DOHH2 (cell line): ENCODE data around the gene ZIC1.

ENCODE experiments used
- H3F3A ChIP-seq: fragments of 200-600 bp; sonication (generic), shearing (Covaris generic); 2 replicates; pipeline ENCODE4 v1.6.0; 2016; ENCODE audit warnings: antibody characterized with exemption, mild to moderate bottlenecking; ENCODE audit not compliant: control insufficient read depth, insufficient read depth
- H3K27ac ChIP-seq: fragments of 200-600 bp; sonication (generic); 2 replicates; pipeline ENCODE4 v1.5.1; 2014; ENCODE audit warnings: low read depth, mild to moderate bottlenecking, low read length, moderate library complexity
- H3K27me3 ChIP-seq: fragments of 200-600 bp; sonication (generic); 2 replicates; pipeline ENCODE4 v1.6.1; 2014; ENCODE audit warnings: mild to moderate bottlenecking, low read length, mixed read lengths; ENCODE audit not compliant: control insufficient read depth
- H3K36me3 ChIP-seq: fragments of 200-600 bp; sonication (generic); 2 replicates; pipeline ENCODE4 v1.6.1; 2014; ENCODE audit warnings: mild to moderate bottlenecking, low read length, moderate library complexity, mixed read lengths; ENCODE audit not compliant: control insufficient read depth
- H3K4me1 ChIP-seq: fragments of 200-600 bp; sonication (generic); 2 replicates; pipeline ENCODE4 v1.6.1; 2014; ENCODE audit warnings: mild to moderate bottlenecking, low read length, mixed read lengths; ENCODE audit not compliant: control insufficient read depth
- H3K4me2 ChIP-seq: fragments of 200-600 bp; sonication (generic); 2 replicates; pipeline ENCODE4 v1.6.0; 2014; ENCODE audit warnings: mild to moderate bottlenecking, low read length, moderate library complexity
- H3K4me3 ChIP-seq: fragments of 200-600 bp; sonication (generic); 2 replicates; pipeline ENCODE4 v1.5.1; 2014; ENCODE audit warnings: mild to moderate bottlenecking, low read length, mixed read lengths
- H3K79me2 ChIP-seq: fragments of 200-600 bp; sonication (generic); 2 replicates; pipeline ENCODE4 v1.6.1; 2014; ENCODE audit warnings: mild to moderate bottlenecking, low read length, mixed read lengths; ENCODE audit not compliant: control insufficient read depth
- H3K9me2 ChIP-seq: fragments of 200-600 bp; sonication (generic); replicated peaks from 2 replicates; pipeline ENCODE4 v1.6.1; 2014; ENCODE audit warnings: mild to moderate bottlenecking, low read length, mixed read lengths; ENCODE audit not compliant: control insufficient read depth
- H3K9me3 ChIP-seq: fragments of 200-600 bp; sonication (generic); 2 replicates; pipeline ENCODE4 v1.6.1; 2014; ENCODE audit warnings: antibody characterized with exemption, low read length, mixed read lengths; ENCODE audit not compliant: control insufficient read depth, insufficient read depth
- H4K20me1 ChIP-seq: fragments of 200-600 bp; sonication (generic); 2 replicates; pipeline ENCODE4 v1.6.0; 2014; ENCODE audit warnings: low read depth, mild to moderate bottlenecking, antibody characterized with exemption, low read length, moderate library complexity; ENCODE audit not compliant: control insufficient read depth, insufficient read depth
- CTCF ChIP-seq: fragments of 200-600 bp; sonication (generic); IDR thresholded peaks from one replicate; pipeline ENCODE4 v1.5.1; 2014; ENCODE audit warnings: antibody characterized with exemption, mild to moderate bottlenecking, low read depth, low read length; ENCODE audit not compliant: poor library complexity, severe bottlenecking
- EZH2phosphoT487 ChIP-seq: fragments of 200-600 bp; sonication (generic); IDR thresholded peaks from 2 replicates; pipeline ENCODE4 v1.6.1; 2017; ENCODE audit warnings: borderline replicate concordance, mild to moderate bottlenecking, antibody characterized with exemption, low read length, moderate library complexity, mixed read lengths

ZIC1 gene

GRCh38 chr3:147395899-147396711, 13.1 kb upstream of the ZIC1 start:
- no peaks in the 10 kb centered on the region for H3K79me2 ChIP-seq
- TF ChIP-seq EZH2phosphoT487 (no peak), CTCF (no peak)
- no peaks in the 10 kb centered on the region for H3F3A ChIP-seq
- H3K9me3 ChIP-seq, result peaks cover 11% of the 10 kb centered on the region
- H3K4me2 ChIP-seq, result no peak overlapping the region
- H3K36me3 ChIP-seq, result no peaks in the 10 kb centered on the region
- H3K4me3 ChIP-seq, result no peak overlapping the region
- no peaks in the 10 kb centered on the region for H3K27me3 ChIP-seq
- H4K20me1 ChIP-seq, result no peaks in the 10 kb centered on the region
- H3K4me1 ChIP-seq, result no peaks in the 10 kb centered on the region
- H3K9me2 ChIP-seq, result no peaks in the 10 kb centered on the region
- H3K27ac ChIP-seq, result no peak overlapping the region

- no peak overlapping the region for H3K4me3 ChIP-seq
- no peaks in the 10 kb centered on the region for H3K27me3 ChIP-seq
- no peaks in the 10 kb centered on the region for H3K9me2 ChIP-seq
- H4K20me1 ChIP-seq, result no peaks in the 10 kb centered on the region
- no peak for TF ChIP-seq EZH2phosphoT487
- TF ChIP-seq CTCF, result no peak
- H3K9me3 ChIP-seq, result peaks cover 11% of the 10 kb centered on the region
- H3K4me2 ChIP-seq, result no peak overlapping the region
- H3K27ac ChIP-seq, result no peak overlapping the region
- H3F3A ChIP-seq, result no peaks in the 10 kb centered on the region
- H3K79me2 ChIP-seq, result no peaks in the 10 kb centered on the region
- no peaks in the 10 kb centered on the region for H3K36me3 ChIP-seq
- H3K4me1 ChIP-seq, result no peaks in the 10 kb centered on the region
Observed at GRCh38 chr3:147396712-147397046, 12.5 kb upstream of the ZIC1 start.

- Histone ChIP-seq H4K20me1 (no peaks in the 10 kb centered on the region), H3F3A (no peaks in the 10 kb centered on the region), H3K27ac (no peak overlapping the region), H3K9me3 (peaks cover 11% of the 10 kb centered on the region), H3K36me3 (no peaks in the 10 kb centered on the region), H3K4me3 (no peak overlapping the region), H3K4me1 (no peaks in the 10 kb centered on the region), H3K4me2 (no peak overlapping the region), H3K79me2 (no peaks in the 10 kb centered on the region), H3K9me2 (no peaks in the 10 kb centered on the region), H3K27me3 (no peaks in the 10 kb centered on the region)
- TF ChIP-seq CTCF (no peak), EZH2phosphoT487 (no peak)
Observed at GRCh38 chr3:147397155-147397874, 11.8 kb upstream of the ZIC1 start.
